Measurements from ENCODE around the gene BRAF. TPM values are rescaled to one million over a fixed set of nuclear protein-coding genes. Genes with fewer than 3 reads are reported as not detected.
"Not testable (repeated sequence)": the region's sequence is repeated elsewhere in the genome, so short reads cannot be mapped to it uniquely, and the experiment has no call there.

BRAF gene
- total RNA-seq, 1 experiment from 2014 or later, result 7.7 TPM

- no peak for DNase-seq
- Histone ChIP-seq H3K27me3 (ENCODE audit: control insufficient read depth, insufficient read depth, low read length) (no peaks in the 10 kb centered on the region), H3K4me3 (ENCODE audit: insufficient read depth, low read depth, low read length) (no peak overlapping the region), H3K36me3 (replicated peaks; ENCODE audit: control insufficient read depth, insufficient read depth, low read length) (no peaks in the 10 kb centered on the region)
Measured at GRCh38 chr7:140903741-140904480, 20.8 kb downstream of the BRAF start.

DNA sequence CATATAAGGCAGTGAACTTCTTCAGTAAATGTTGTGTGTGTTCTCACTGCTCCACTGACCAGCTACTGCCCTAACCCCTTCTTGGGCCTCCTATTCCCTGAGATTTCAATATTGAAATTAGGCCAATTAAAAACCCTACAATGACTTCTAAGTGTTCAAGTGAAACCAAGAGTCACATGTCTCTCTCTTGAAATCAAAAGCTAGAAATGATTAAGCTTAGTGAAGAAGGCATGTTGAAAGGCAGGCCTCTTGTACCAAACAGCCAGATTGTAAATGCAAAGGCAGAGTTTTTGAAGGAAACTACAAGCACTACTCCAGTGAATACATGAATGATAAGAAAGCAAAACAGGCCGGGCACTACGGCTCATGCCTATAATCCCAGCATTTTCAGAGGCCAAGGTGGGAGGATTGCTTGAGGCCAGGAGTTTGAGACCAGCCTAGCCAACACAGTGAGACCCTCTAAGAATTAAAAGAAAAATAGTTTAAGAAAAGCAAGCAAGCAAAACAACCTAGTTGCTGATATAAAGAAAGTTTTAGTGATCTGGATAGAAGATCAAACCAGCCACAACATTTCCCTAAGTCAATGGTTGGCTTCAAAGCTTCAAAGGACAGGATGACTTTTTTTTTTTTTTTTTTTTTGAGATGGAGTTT lies 22.3 kb downstream of the BRAF start:
- DNase-seq, result no peak
- H3K27me3 ChIP-seq (ENCODE audit: control insufficient read depth, insufficient read depth, low read length), result no peaks in the 10 kb centered on the region
- H3K4me3 ChIP-seq (ENCODE audit: insufficient read depth, low read depth, low read length), result no peak overlapping the region
- no peaks in the 10 kb centered on the region for H3K36me3 ChIP-seq (replicated peaks; ENCODE audit: control insufficient read depth, insufficient read depth, low read length)

DNA sequence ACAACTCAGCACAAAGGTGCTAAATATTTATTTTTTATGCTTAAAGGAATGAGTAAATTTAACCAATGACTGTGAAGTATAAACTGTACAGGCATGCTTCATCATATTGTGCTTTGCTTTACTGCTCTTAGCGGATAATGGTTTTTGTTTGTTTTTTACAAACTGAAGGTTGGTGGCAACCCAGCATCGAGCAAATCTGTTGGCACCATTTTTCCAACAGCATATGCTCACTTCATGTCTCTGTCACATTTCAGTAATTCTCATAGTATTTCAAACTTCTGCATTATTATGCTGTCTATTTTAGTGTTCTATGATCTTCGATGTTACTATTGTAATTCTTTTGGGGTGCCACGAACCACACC lies 22.8 kb downstream of the BRAF start:
- Histone ChIP-seq H3K4me3 (ENCODE audit: insufficient read depth, low read depth, low read length) (no peak overlapping the region), H3K27me3 (ENCODE audit: control insufficient read depth, insufficient read depth, low read length) (no peaks in the 10 kb centered on the region), H3K36me3 (replicated peaks; ENCODE audit: control insufficient read depth, insufficient read depth, low read length) (no peaks in the 10 kb centered on the region)
- DNase-seq, result no peak

DNA sequence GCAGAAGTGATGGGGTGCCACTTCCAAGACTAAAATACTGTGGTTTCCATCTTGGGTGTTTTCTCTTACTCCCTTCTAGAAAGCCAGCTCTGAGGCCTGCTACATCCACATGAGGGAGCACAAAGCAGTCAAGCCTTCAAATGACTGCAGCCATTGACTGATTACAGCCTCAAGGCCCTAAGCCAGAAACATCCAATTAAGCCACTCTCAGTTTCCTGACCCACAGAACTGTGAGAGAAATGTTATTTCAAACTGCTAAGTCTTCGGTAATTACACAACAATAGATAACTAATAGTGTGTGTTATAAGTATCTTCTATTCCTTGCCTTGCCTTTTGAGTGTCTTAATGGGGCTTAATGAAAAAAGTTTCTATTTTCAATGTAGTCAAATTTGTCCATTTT lies 24.8 kb downstream of the BRAF start:
- no peaks in the 10 kb centered on the region for H3K27me3 ChIP-seq (ENCODE audit: control insufficient read depth, insufficient read depth, low read length)
- no peak overlapping the region for H3K4me3 ChIP-seq (ENCODE audit: insufficient read depth, low read depth, low read length)
- H3K36me3 ChIP-seq (replicated peaks; ENCODE audit: control insufficient read depth, insufficient read depth, low read length), result no peaks in the 10 kb centered on the region
- peak; percentile 32 for DNase-seq

GRCh38 chr7:140898786-140899536 lies 25.8 kb downstream of the BRAF start:
- Histone ChIP-seq H3K27me3 (ENCODE audit: control insufficient read depth, insufficient read depth, low read length) (no peaks in the 10 kb centered on the region), H3K4me3 (ENCODE audit: insufficient read depth, low read depth, low read length) (no peak overlapping the region)
- no peak for DNase-seq

DNA sequence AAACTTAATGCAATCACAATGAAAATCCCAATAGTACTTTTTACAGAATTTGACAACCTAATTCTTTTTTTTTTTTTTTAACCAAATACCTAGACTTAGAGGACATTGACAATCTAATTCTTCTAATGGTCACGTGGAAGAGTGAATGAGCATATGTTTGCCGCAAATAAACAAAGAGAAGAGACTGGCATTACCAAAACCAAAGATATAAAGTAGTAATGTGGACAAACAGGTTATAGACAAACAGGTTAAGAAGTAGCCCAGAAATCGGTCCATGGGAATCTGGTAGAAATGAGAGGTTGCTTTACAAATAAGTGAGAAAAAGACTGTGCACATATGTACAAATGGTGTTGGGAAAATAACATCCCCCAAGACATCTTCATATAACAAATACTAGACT lies 27.7 kb downstream of the BRAF start:
- no peak overlapping the region for H3K4me3 ChIP-seq (ENCODE audit: insufficient read depth, low read depth, low read length)
- no peak for DNase-seq
- H3K36me3 ChIP-seq (replicated peaks; ENCODE audit: control insufficient read depth, insufficient read depth, low read length), result no peaks in the 10 kb centered on the region
- no peaks in the 10 kb centered on the region for H3K27me3 ChIP-seq (ENCODE audit: control insufficient read depth, insufficient read depth, low read length)

More at GRCh38 chr7:140898786-140899536, 25.8 kb downstream of the BRAF start:
- no peaks in the 10 kb centered on the region for H3K36me3 ChIP-seq (replicated peaks; ENCODE audit: control insufficient read depth, insufficient read depth, low read length)

DNA sequence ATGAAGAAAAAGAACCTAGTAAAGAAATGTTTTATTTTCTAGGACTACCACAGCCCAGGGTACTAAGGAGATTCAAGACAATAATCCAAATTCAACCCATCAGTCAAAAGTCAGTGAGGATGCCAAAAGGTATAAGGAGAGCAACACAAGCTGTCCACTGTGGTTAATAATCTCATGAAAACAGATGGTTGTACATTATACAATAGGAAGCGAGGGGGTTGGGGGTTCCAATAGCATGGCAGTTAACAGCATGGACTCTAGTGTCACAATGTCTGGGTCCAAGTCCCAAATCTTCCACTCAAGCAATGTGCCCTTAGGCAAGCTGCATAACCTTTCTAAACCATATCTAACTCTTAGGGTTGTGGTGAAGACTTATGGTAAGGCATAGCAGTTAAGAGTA lies 35.1 kb downstream of the BRAF start:
- DNase-seq, result no peak
- Histone ChIP-seq H3K27me3 (ENCODE audit: control insufficient read depth, insufficient read depth, low read length) (no peaks in the 10 kb centered on the region), H3K4me3 (ENCODE audit: insufficient read depth, low read depth, low read length) (no peak overlapping the region), H3K36me3 (replicated peaks; ENCODE audit: control insufficient read depth, insufficient read depth, low read length) (no peaks in the 10 kb centered on the region)

DNA sequence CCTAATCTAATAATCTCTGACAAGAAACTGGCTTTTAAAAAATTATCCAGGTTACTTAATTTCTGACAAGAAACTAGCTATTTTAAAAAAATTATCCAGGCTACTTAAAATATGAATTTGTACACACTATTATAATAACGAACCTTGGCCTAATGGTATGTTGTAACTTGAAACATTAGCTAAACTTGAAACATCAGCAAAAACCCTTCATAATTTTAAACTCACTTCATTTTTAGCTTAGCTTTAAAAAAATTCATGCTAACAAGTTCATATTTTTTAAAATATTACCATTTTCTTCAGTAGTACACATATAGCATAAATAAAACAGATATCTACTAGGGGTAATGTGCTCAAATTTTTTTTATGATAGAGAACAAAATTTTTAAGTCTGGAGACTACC lies 35.6 kb downstream of the BRAF start:
- Histone ChIP-seq H3K36me3 (replicated peaks; ENCODE audit: control insufficient read depth, insufficient read depth, low read length) (no peaks in the 10 kb centered on the region), H3K4me3 (ENCODE audit: insufficient read depth, low read depth, low read length) (no peak overlapping the region), H3K27me3 (ENCODE audit: control insufficient read depth, insufficient read depth, low read length) (no peaks in the 10 kb centered on the region)
- DNase-seq, result no peak

GRCh38 chr7:140888087-140888486 lies 36.6 kb downstream of the BRAF start:
- Histone ChIP-seq H3K27me3 (ENCODE audit: control insufficient read depth, insufficient read depth, low read length) (no peaks in the 10 kb centered on the region), H3K36me3 (replicated peaks; ENCODE audit: control insufficient read depth, insufficient read depth, low read length) (no peaks in the 10 kb centered on the region), H3K4me3 (ENCODE audit: insufficient read depth, low read depth, low read length) (no peak overlapping the region)
- DNase-seq, result no peak

DNA sequence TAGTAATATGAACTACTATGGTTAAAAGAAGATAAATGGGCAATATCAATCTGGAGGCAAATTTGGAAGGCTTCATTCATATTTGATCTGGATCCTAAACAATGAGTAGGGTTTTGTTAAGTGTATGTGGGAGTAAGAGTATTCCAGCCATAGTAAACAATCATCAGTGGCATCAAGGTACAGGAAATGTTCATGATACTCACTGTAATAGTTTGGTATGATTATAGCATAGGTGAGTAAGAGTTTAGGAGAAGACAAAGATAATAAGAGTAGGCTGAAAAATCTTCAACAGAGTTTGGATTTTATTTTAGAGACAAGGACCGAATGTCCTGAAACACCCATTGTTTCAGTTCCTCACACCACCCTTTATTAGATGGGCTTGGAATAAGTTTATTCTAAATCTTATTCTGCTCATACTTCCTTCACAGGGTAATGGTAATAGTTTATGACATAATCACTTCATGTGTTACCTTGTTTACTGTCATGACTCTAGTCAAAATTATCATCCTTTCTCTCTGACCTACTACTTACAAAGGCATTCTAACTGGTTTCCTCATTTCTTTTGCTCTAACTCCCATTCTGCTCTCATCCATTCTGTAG lies 38.9 kb downstream of the BRAF start:
- H3K4me3 ChIP-seq (ENCODE audit: insufficient read depth, low read depth, low read length), result no peak overlapping the region
- H3K27me3 ChIP-seq (ENCODE audit: control insufficient read depth, insufficient read depth, low read length), result no peaks in the 10 kb centered on the region
- DNase-seq, result no peak
- H3K36me3 ChIP-seq (replicated peaks; ENCODE audit: control insufficient read depth, insufficient read depth, low read length), result no peaks in the 10 kb centered on the region

GRCh38 chr7:140883378-140883777 lies 41.4 kb downstream of the BRAF start:
- Histone ChIP-seq H3K4me3 (ENCODE audit: insufficient read depth, low read depth, low read length) (no peak overlapping the region), H3K27me3 (ENCODE audit: control insufficient read depth, insufficient read depth, low read length) (no peaks in the 10 kb centered on the region), H3K36me3 (replicated peaks; ENCODE audit: control insufficient read depth, insufficient read depth, low read length) (no peaks in the 10 kb centered on the region)
- no peak for DNase-seq

- H3K27me3 ChIP-seq (ENCODE audit: control insufficient read depth, insufficient read depth, low read length); H3K4me3 ChIP-seq (ENCODE audit: insufficient read depth, low read depth, low read length); DNase-seq; H3K36me3 ChIP-seq (replicated peaks; ENCODE audit: control insufficient read depth, insufficient read depth, low read length): not testable (repeated sequence)
Measured at GRCh38 chr7:140882834-140883233, 41.9 kb downstream of the BRAF start.

- no peaks in the 10 kb centered on the region for H3K36me3 ChIP-seq (replicated peaks; ENCODE audit: control insufficient read depth, insufficient read depth, low read length)
- H3K4me3 ChIP-seq (ENCODE audit: insufficient read depth, low read depth, low read length), result no peak overlapping the region
- no peak for DNase-seq
- H3K27me3 ChIP-seq (ENCODE audit: control insufficient read depth, insufficient read depth, low read length), result no peaks in the 10 kb centered on the region
Measured at GRCh38 chr7:140881507-140882228, 43.1 kb downstream of the BRAF start.

GRCh38 chr7:140877249-140877524 lies 47.5 kb downstream of the BRAF start:
- no peaks in the 10 kb centered on the region for H3K36me3 ChIP-seq (replicated peaks; ENCODE audit: control insufficient read depth, insufficient read depth, low read length)
- DNase-seq, result no peak
- no peaks in the 10 kb centered on the region for H3K27me3 ChIP-seq (ENCODE audit: control insufficient read depth, insufficient read depth, low read length)
- H3K4me3 ChIP-seq (ENCODE audit: insufficient read depth, low read depth, low read length), result no peak overlapping the region
